HCT116 (cell line): ENCODE data around the gene CYTH2.

ENCODE experiments used
- CBX3 ChIP-seq: IDR thresholded peaks from 2 replicates; pipeline ENCODE4 v1.6.1; 2012; ENCODE audit warnings: low read depth
- CEBPB ChIP-seq: IDR thresholded peaks from 2 replicates; pipeline ENCODE4 v1.6.1; 2012; ENCODE audit warnings: low read depth
- CTCF ChIP-seq, 3 experiments: fragments of 200-600 bp in 1 of 3; sonication (generic) in 1 of 3; IDR thresholded peaks in 2 of 3; conservative IDR thresholded peaks in 1 of 3; 2 replicates each; pipeline ENCODE4 v1.5.1; 2012 to 2017; ENCODE audit warnings: low read depth in 2 of 3, low read length in 2 of 3, antibody characterized with exemption in 1 of 3, borderline replicate concordance in 1 of 3, control low read depth in 1 of 3, mild to moderate bottlenecking in 1 of 3, mixed read lengths in 1 of 3, mixed run types in 1 of 3, moderate library complexity in 1 of 3; ENCODE audit not compliant: insufficient read depth in 1 of 3
- EGR1 ChIP-seq: IDR thresholded peaks from 2 replicates; pipeline ENCODE4 v1.6.1; 2012; ENCODE audit warnings: low read depth
- EZH2 ChIP-seq: fragments of 200-600 bp; sonication (generic); IDR thresholded peaks from 2 replicates; pipeline ENCODE4 v1.6.1; 2017; ENCODE audit warnings: antibody characterized with exemption, mixed run types
- EZH2phosphoT487 ChIP-seq: fragments of 200-600 bp; IDR thresholded peaks from 2 replicates; pipeline ENCODE4 v1.6.1; 2018; ENCODE audit warnings: antibody characterized with exemption, borderline replicate concordance
- POLR2A ChIP-seq: IDR thresholded peaks from 2 replicates; pipeline ENCODE4 v1.7.0; 2011; ENCODE audit warnings: borderline replicate concordance; ENCODE audit not compliant: insufficient read depth, insufficient read length; ENCODE audit errors: extremely low read depth
- POLR2AphosphoS5 ChIP-seq: IDR thresholded peaks from 2 replicates; pipeline ENCODE4 v1.6.1; 2011; ENCODE audit warnings: mild to moderate bottlenecking, low read depth, low read length, moderate library complexity
- TCF7L2 ChIP-seq: IDR thresholded peaks from 2 replicates; pipeline ENCODE4 v1.7.0; 2011; ENCODE audit warnings: borderline replicate concordance, inconsistent platforms; ENCODE audit not compliant: insufficient read depth, insufficient read length; ENCODE audit errors: extremely low read depth
- YY1 ChIP-seq: IDR thresholded peaks from 2 replicates; pipeline ENCODE4 v1.6.1; 2011; ENCODE audit warnings: low read length, low read depth, moderate library complexity, mild to moderate bottlenecking; ENCODE audit not compliant: insufficient replicate concordance; ENCODE audit errors: extremely low read depth
- ZBTB33 ChIP-seq: IDR thresholded peaks from 2 replicates; pipeline ENCODE4 v1.6.1; 2011; ENCODE audit warnings: mild to moderate bottlenecking, low read length, moderate library complexity; ENCODE audit not compliant: insufficient replicate concordance; ENCODE audit errors: extremely low read depth
- ZNF274 ChIP-seq: fragments of 200-500 bp; sonication (Bioruptor generic); IDR thresholded peaks from 2 replicates; pipeline ENCODE4 v1.6.1; 2014; ENCODE audit warnings: mild to moderate bottlenecking, low read depth, low read length, inconsistent platforms
- TF ChIP-seq, protein P1 (sequence below): IDR thresholded peaks from 2 replicates; pipeline ENCODE4 v1.6.1; 2012

GRCh38 chr19:48469934-48470680 is 938 bp downstream of the CYTH2 start:
- TF ChIP-seq CTCF (IDR thresholded peaks at IDR 0.05 in 2 of 3, conservative IDR thresholded peaks at IDR 0.05 in 1 of 3; ENCODE audit: borderline replicate concordance in 1 of 3, insufficient read depth in 1 of 3, low read depth in 2 of 3, low read length in 2 of 3) (no peak), ZBTB33 (no peak), YY1 (no peak), POLR2A (no peak), EGR1 (no peak), POLR2AphosphoS5 (no peak), ZNF274 (no peak), CEBPB (no peak), EZH2 (no peak), TCF7L2 (no peak), EZH2phosphoT487 (no peak), CBX3 (no peak)
- TF ChIP-seq, protein P1, sequence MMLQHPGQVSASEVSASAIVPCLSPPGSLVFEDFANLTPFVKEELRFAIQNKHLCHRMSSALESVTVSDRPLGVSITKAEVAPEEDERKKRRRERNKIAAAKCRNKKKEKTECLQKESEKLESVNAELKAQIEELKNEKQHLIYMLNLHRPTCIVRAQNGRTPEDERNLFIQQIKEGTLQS, result no peak
